Neuronal stem cell (in vitro differentiated cells): ENCODE data around the gene FTCD.

Experiments used
- DNase-seq: peaks from one replicate; pipeline ENCODE4 v3.0.0-alpha.2; 2013; ENCODE audit warnings: low spot score
- H2AFZ ChIP-seq: one replicate; pipeline ENCODE4 v1.6.1; 2013; ENCODE audit warnings: mild to moderate bottlenecking, low read length, inconsistent platforms
- H2AK5ac ChIP-seq: 2 replicates; pipeline ENCODE4 v1.6.1; 2013; ENCODE audit warnings: low read depth, mild to moderate bottlenecking, inconsistent platforms, low read length, moderate library complexity, mixed read lengths
- H2BK120ac ChIP-seq: 2 replicates; pipeline ENCODE4 v1.6.1; 2013; ENCODE audit warnings: low read depth, mild to moderate bottlenecking, inconsistent platforms, low read length, moderate library complexity, mixed read lengths
- H2BK12ac ChIP-seq: one replicate; pipeline ENCODE4 v1.6.1; 2013; ENCODE audit warnings: low read length, inconsistent platforms
- H2BK15ac ChIP-seq: 2 replicates; pipeline ENCODE4 v1.6.1; 2013; ENCODE audit warnings: mild to moderate bottlenecking, low read length, inconsistent platforms, mixed read lengths
- H2BK5ac ChIP-seq: one replicate; pipeline ENCODE4 v1.6.1; 2013; ENCODE audit warnings: inconsistent platforms, mild to moderate bottlenecking, low read length, moderate library complexity
- H3K14ac ChIP-seq: one replicate; pipeline ENCODE4 v1.6.1; 2013; ENCODE audit warnings: low read length, inconsistent platforms
- H3K18ac ChIP-seq: 2 replicates; pipeline ENCODE4 v1.6.1; 2013; ENCODE audit warnings: low read length, inconsistent platforms
- H3K23ac ChIP-seq: 2 replicates; pipeline ENCODE4 v1.6.1; 2013; ENCODE audit warnings: low read depth, mild to moderate bottlenecking, mixed read lengths, low read length, inconsistent platforms; ENCODE audit not compliant: poor library complexity
- H3K27ac ChIP-seq: replicated peaks from 3 replicates; pipeline ENCODE4 v1.5.1; 2013; ENCODE audit warnings: low read length, inconsistent platforms
- H3K27me3 ChIP-seq, 3 experiments: 2 replicates each; pipeline ENCODE4 v1.6.1; 2013; ENCODE audit warnings: low read length in 3 of 3, mild to moderate bottlenecking in 2 of 3, inconsistent platforms in 1 of 3, low read depth in 1 of 3, mixed read lengths in 1 of 3, moderate library complexity in 1 of 3; ENCODE audit not compliant: control insufficient read depth in 3 of 3, insufficient read depth in 3 of 3
- H3K36me3 ChIP-seq, 2 donors: replicated peaks in 1 of 2; 2 replicates each; pipeline ENCODE4 v1.6.1; 2013; ENCODE audit warnings: low read length in 2 of 2; ENCODE audit not compliant: control insufficient read depth in 2 of 2, insufficient read depth in 2 of 2
- H3K4ac ChIP-seq: 2 replicates; pipeline ENCODE4 v1.6.1; 2013; ENCODE audit warnings: inconsistent platforms, mild to moderate bottlenecking, low read length, moderate library complexity
- H3K4me1 ChIP-seq, 2 donors: 1 replicate in 1 of 2; 2 replicates in 1 of 2; pipeline ENCODE4 v1.6.1; 2013; ENCODE audit warnings: low read length in 2 of 2, low read depth in 1 of 2; ENCODE audit not compliant: control insufficient read depth in 2 of 2, insufficient read depth in 1 of 2
- H3K4me2 ChIP-seq: one replicate; pipeline ENCODE4 v1.6.1; 2013; ENCODE audit warnings: mild to moderate bottlenecking, low read length, inconsistent platforms; ENCODE audit not compliant: insufficient read depth, poor library complexity, severe bottlenecking
- H3K4me3 ChIP-seq, 2 donors: 2 replicates each; pipeline ENCODE4 v1.5.1; 2013; ENCODE audit warnings: low read length in 2 of 2, mild to moderate bottlenecking in 2 of 2, inconsistent platforms in 1 of 2, moderate library complexity in 1 of 2
- H3K79me1 ChIP-seq: one replicate; pipeline ENCODE4 v1.6.1; 2013; ENCODE audit warnings: low read depth, mild to moderate bottlenecking, inconsistent platforms, low read length, moderate library complexity
- H3K9ac ChIP-seq: one replicate; pipeline ENCODE4 v1.6.1; 2013; ENCODE audit warnings: mild to moderate bottlenecking, low read depth, low read length, inconsistent platforms; ENCODE audit not compliant: poor library complexity
- H3K9me3 ChIP-seq, 2 donors: replicated peaks in 1 of 2; 2 replicates each; pipeline versions ENCODE3 to v1.6.1; 2013; ENCODE audit warnings: low read length in 2 of 2, mild to moderate bottlenecking in 2 of 2, inconsistent platforms in 1 of 2, low read depth in 1 of 2, mixed read lengths in 1 of 2, moderate library complexity in 1 of 2; ENCODE audit not compliant: control insufficient read depth in 2 of 2, insufficient read depth in 1 of 2
- H4K8ac ChIP-seq: one replicate; pipeline ENCODE4 v1.6.1; 2013; ENCODE audit warnings: low read depth, mild to moderate bottlenecking, inconsistent platforms, low read length, moderate library complexity
- H4K91ac ChIP-seq: one replicate; pipeline ENCODE4 v1.6.1; 2013; ENCODE audit warnings: low read length, low read depth, mild to moderate bottlenecking, inconsistent platforms; ENCODE audit not compliant: poor library complexity
- WGBS, 2 donors: extraction: QIAGEN DNeasy Blood & Tissue Kit; methylation state at CpG; one replicate each; pipeline ENCODE4 v1.1.7; 2013; ENCODE audit warnings: missing lambda C conversion rate in 2 of 2, mixed read lengths in 1 of 2; ENCODE audit not compliant: insufficient read length in 2 of 2, insufficient replicate concordance in 1 of 2; ENCODE audit errors: extremely low coverage in 2 of 2; 5-methylcytosine and 5-hydroxymethylcytosine counted together

The FTCD gene

GRCh38 chr21:46189213-46189958, 34.0 kb upstream of the FTCD start:
- no peak overlapping the region for H3K4ac ChIP-seq
- peak overlapping the region; percentile 6 for H3K23ac ChIP-seq
- H2BK5ac ChIP-seq, result no peak overlapping the region
- no peak overlapping the region for H2AK5ac ChIP-seq
- no peak overlapping the region for H3K14ac ChIP-seq
- H2AFZ ChIP-seq, result no peak overlapping the region
- WGBS, 2 donors, result no CpG with 5 or more reads among the region's 9 CpGs
- H3K4me2 ChIP-seq, result no peak overlapping the region
- peak overlapping the region; percentile 18 for H3K18ac ChIP-seq
- peak overlapping the region; percentile 35 for H3K27ac ChIP-seq
- H4K91ac ChIP-seq, result no peak overlapping the region
- no peak overlapping the region for H3K4me3 ChIP-seq
- peaks cover 39 to 56% of the 10 kb centered on the region in 2 donors for H3K36me3 ChIP-seq
- H3K4me1 ChIP-seq, result peaks cover 27 to 42% of the 10 kb centered on the region in 2 donors
- no peak for DNase-seq
- no peaks in the 10 kb centered on the region for H3K9me3 ChIP-seq
- no peaks in the 10 kb centered on the region for H3K27me3 ChIP-seq
- H2BK120ac ChIP-seq, result no peak overlapping the region
- peak overlapping the region; percentile 5 for H2BK15ac ChIP-seq
- H3K9ac ChIP-seq, result no peak overlapping the region
- peaks cover 3% of the 10 kb centered on the region for H3K79me1 ChIP-seq
- H4K8ac ChIP-seq, result no peak overlapping the region
- no peak overlapping the region for H2BK12ac ChIP-seq

GRCh38 chr21:46188226-46189212, 33.1 kb upstream of the FTCD start:
- Histone ChIP-seq H3K79me1 (peaks cover 2% of the 10 kb centered on the region), H4K91ac (no peak overlapping the region), H2BK120ac (no peak overlapping the region), H3K36me3 (peaks cover 30 to 48% of the 10 kb centered on the region in 2 donors), H2BK15ac (no peak overlapping the region), H3K9me3 (no peaks in the 10 kb centered on the region), H2AK5ac (no peak overlapping the region), H3K9ac (no peak overlapping the region), H3K23ac (no peak overlapping the region), H3K4me3 (no peak overlapping the region), H3K18ac (no peak overlapping the region), H3K4ac (no peak overlapping the region), H2BK5ac (no peak overlapping the region), H3K27ac (peak overlapping the region; percentile 4), H3K4me1 (peaks cover 27 to 42% of the 10 kb centered on the region in 2 donors), H3K27me3 (no peaks in the 10 kb centered on the region), H2AFZ (no peak overlapping the region), H4K8ac (no peak overlapping the region), H3K4me2 (no peak overlapping the region), H2BK12ac (no peak overlapping the region), H3K14ac (no peak overlapping the region)
- whole genome bisulfite sequencing, 2 donors, result no CpG with 5 or more reads among the region's 17 CpGs
- peak; percentile 56 for DNase-seq

GRCh38 chr21:46187814-46188213, 32.4 kb upstream of the FTCD start:
- WGBS, 2 donors, result no CpG with 5 or more reads among the region's 7 CpGs
- H4K91ac ChIP-seq, result no peak overlapping the region
- no peak overlapping the region for H3K4ac ChIP-seq
- no peak overlapping the region for H2AFZ ChIP-seq
- no peak overlapping the region for H2AK5ac ChIP-seq
- no peak overlapping the region for H2BK15ac ChIP-seq
- no peak overlapping the region for H2BK120ac ChIP-seq
- no peak overlapping the region for H3K18ac ChIP-seq
- no peaks in the 10 kb centered on the region for H3K9me3 ChIP-seq
- H3K27me3 ChIP-seq, result no peaks in the 10 kb centered on the region
- H3K27ac ChIP-seq, result no peak overlapping the region
- H3K36me3 ChIP-seq, result peaks cover 25 to 42% of the 10 kb centered on the region in 2 donors
- H3K14ac ChIP-seq, result no peak overlapping the region
- H3K79me1 ChIP-seq, result no peaks in the 10 kb centered on the region
- H2BK5ac ChIP-seq, result no peak overlapping the region
- no peak overlapping the region for H3K9ac ChIP-seq
- H2BK12ac ChIP-seq, result no peak overlapping the region
- H3K23ac ChIP-seq, result no peak overlapping the region
- no peak overlapping the region for H3K4me3 ChIP-seq
- no peak overlapping the region for H3K4me2 ChIP-seq
- no peak overlapping the region for H4K8ac ChIP-seq
- DNase-seq, result no peak
- peaks cover 31 to 42% of the 10 kb centered on the region in 2 donors for H3K4me1 ChIP-seq

- Histone ChIP-seq H2BK120ac (no peak overlapping the region), H3K27ac (no peak overlapping the region), H3K4ac (no peak overlapping the region), H3K4me3 (no peak overlapping the region), H3K36me3 (peaks cover 21 to 37% of the 10 kb centered on the region in 2 donors), H3K18ac (no peak overlapping the region), H4K8ac (no peak overlapping the region), H2BK5ac (no peak overlapping the region), H3K4me1 (peaks cover 32 to 42% of the 10 kb centered on the region in 2 donors), H2BK15ac (no peak overlapping the region), H2AK5ac (no peak overlapping the region), H2BK12ac (no peak overlapping the region), H3K9ac (no peak overlapping the region), H3K79me1 (peaks cover 4% of the 10 kb centered on the region), H3K23ac (no peak overlapping the region), H3K9me3 (no peaks in the 10 kb centered on the region), H2AFZ (no peak overlapping the region), H3K27me3 (no peaks in the 10 kb centered on the region), H3K4me2 (no peak overlapping the region), H3K14ac (no peak overlapping the region), H4K91ac (no peak overlapping the region)
- WGBS, 2 donors, result no CpG with 5 or more reads among the region's 8 CpGs
- no peak for DNase-seq
Observed at GRCh38 chr21:46187261-46187660, 31.9 kb upstream of the FTCD start.
